Activated CD8-positive, alpha-beta T cell treated with anti-CD3 and anti-CD28 coated beads for 36 hours (primary cell): ENCODE results near the gene CERS6. TPM values are rescaled to one million over a fixed set of nuclear protein-coding genes. Genes with fewer than 3 reads are reported as not detected.
A peak's percentile ranks its signal among the peaks of the same experiment; 100 is the strongest.

Experiments used
- ATAC-seq: fragments of 200-7000 bp; cut with Tn5 transposase; one replicate; pipeline ENCODE4 v1.10.0; 2021; ENCODE audit warnings: mild to moderate bottlenecking, moderate library complexity
- CTCF ChIA-PET: fragments of 350-600 bp; sonication (Branson Sonifier 250); formaldehyde crosslinking; loops from one replicate; lab custom pipeline; 2021; ENCODE audit warnings: antibody characterized with exemption; lab: Charles Lee
- POLR2A ChIA-PET: fragments of 350-600 bp; sonication (Branson Sonifier 250); formaldehyde crosslinking; loops from one replicate; lab custom pipeline; 2021; ENCODE audit warnings: antibody characterized with exemption; lab: Charles Lee
- DNase-seq: peaks from one replicate; pipeline ENCODE4 v3.0.0-alpha.2; 2020
- H3K27ac Mint-ChIP-seq: one replicate; pipeline ENCODE4 v1.8.0; 2021; ENCODE audit warnings: mild to moderate bottlenecking, mixed read lengths
- H3K27me3 Mint-ChIP-seq: one replicate; pipeline ENCODE4 v1.8.0; 2021; ENCODE audit warnings: mixed read lengths
- H3K36me3 Mint-ChIP-seq: one replicate; pipeline ENCODE4 v1.8.0; 2021; ENCODE audit warnings: low read depth, mixed read lengths
- H3K4me1 Mint-ChIP-seq: one replicate; pipeline ENCODE4 v1.8.0; 2021; ENCODE audit warnings: low read depth, mixed read lengths
- H3K4me3 Mint-ChIP-seq: one replicate; pipeline ENCODE4 v1.8.0; 2021; ENCODE audit warnings: mild to moderate bottlenecking, moderate library complexity, mixed read lengths
- H3K9me3 Mint-ChIP-seq: one replicate; pipeline ENCODE4 v1.8.0; 2021; ENCODE audit warnings: mixed read lengths
- CTCF ChIP-seq: fragments of 200-600 bp; IDR thresholded peaks from one replicate; pipeline ENCODE4 v1.8.0; 2022; ENCODE audit warnings: antibody characterized with exemption, mild to moderate bottlenecking
- intact Hi-C: fragments of 100-400 bp; cut with micrococcal nuclease; formaldehyde crosslinking; loops from one replicate; pipeline ENCODE4 v1.10.0; 2022
- total RNA-seq, 2 experiments: library from RNA; stranded (reverse); gene quantifications; one replicate each; pipeline ENCODE4 v1.2.3, GENCODE V29; 2021

The CERS6 gene
- total RNA-seq, 2 experiments from 2014 or later: 15.4 to 16.1 TPM

- peak; percentile 46 for DNase-seq
- ATAC-seq: peak; percentile 61
- H3K9me3 Mint-ChIP-seq: no peaks in the 10 kb centered on the region
- no peaks in the 10 kb centered on the region for H3K27me3 Mint-ChIP-seq
- no peak overlapping the region for H3K4me3 Mint-ChIP-seq
- ChIA-PET POLR2A (interaction anchor here (1.8 kb wide), 1 partner anchor 10 kb away, joined by 5 read pairs; the partner anchor contains the start of gene CERS6), CTCF (interaction anchor here (0.9 kb wide), 1 partner anchor 24 kb away, joined by 3 read pairs; no protein-coding TSS in a partner anchor)
- intact Hi-C loops: no loop called here
- peak overlapping the region; percentile 40 for H3K27ac Mint-ChIP-seq
- TF ChIP-seq CTCF: no peak
- peaks cover 76% of the 10 kb centered on the region for H3K4me1 Mint-ChIP-seq
- peaks cover 16% of the 10 kb centered on the region for H3K36me3 Mint-ChIP-seq
Observed at GRCh38 chr2:168465594-168465993, 9.5 kb downstream of the CERS6 start.

- Mint-ChIP-seq H3K4me1 (peaks cover 73% of the 10 kb centered on the region), H3K4me3 (peak overlapping the region; percentile 9), H3K36me3 (peaks cover 16% of the 10 kb centered on the region), H3K27me3 (no peaks in the 10 kb centered on the region), H3K9me3 (no peaks in the 10 kb centered on the region), H3K27ac (peak overlapping the region; percentile 5)
- POLR2A ChIA-PET: interaction anchor here (1.8 kb wide), 1 partner anchor 10 kb away, joined by 5 read pairs; the partner anchor contains the start of gene CERS6
- no peak for ATAC-seq
- intact Hi-C loops: no loop called here
- no peak for DNase-seq
- no peak for TF ChIP-seq CTCF
- CTCF ChIA-PET: interaction anchor here (0.9 kb wide), 1 partner anchor 23 kb away, joined by 3 read pairs; no protein-coding TSS in a partner anchor
Observed at GRCh38 chr2:168466190-168466737, 10.2 kb downstream of the CERS6 start.

- Mint-ChIP-seq H3K27ac (peak overlapping the region; percentile 5), H3K9me3 (no peaks in the 10 kb centered on the region), H3K27me3 (no peaks in the 10 kb centered on the region), H3K4me1 (peaks cover 66% of the 10 kb centered on the region), H3K36me3 (peaks cover 12% of the 10 kb centered on the region), H3K4me3 (peak overlapping the region; percentile 9)
- ChIA-PET CTCF (no interaction called here), POLR2A (interaction anchor here (1.8 kb wide), 1 partner anchor 11 kb away, joined by 5 read pairs; the partner anchor contains the start of gene CERS6)
- DNase-seq (no peak), ATAC-seq (peak; percentile 32)
- TF ChIP-seq CTCF: no peak
- intact Hi-C loops: no loop called here
Observed at GRCh38 chr2:168466834-168467565, 10.9 kb downstream of the CERS6 start.

DNA sequence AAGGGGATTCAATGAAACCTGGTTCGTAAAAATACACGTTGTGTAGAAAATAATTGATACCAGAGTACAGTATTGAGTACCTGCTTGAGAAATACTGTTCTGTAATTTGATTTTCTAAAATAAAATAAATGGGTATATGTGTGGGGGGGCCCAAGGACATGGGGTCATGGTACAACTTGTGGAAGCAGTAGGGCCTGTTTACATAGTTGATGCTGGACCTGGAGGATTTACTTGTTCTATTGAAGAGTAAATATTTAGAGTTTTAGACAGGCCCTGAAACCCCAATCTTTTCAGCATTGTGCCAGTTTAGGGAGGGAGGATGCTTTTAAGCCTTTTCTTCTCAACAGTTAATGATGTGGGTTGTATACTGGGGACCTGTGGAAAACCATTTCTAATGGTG, 11.7 kb downstream of the CERS6 start:
- ChIA-PET CTCF (interaction anchor here (1.3 kb wide), 1 partner anchor 23 kb away, joined by 4 read pairs; no protein-coding TSS in a partner anchor), POLR2A (interaction anchor here (1.6 kb wide), 1 partner anchor 10 kb away, joined by 4 read pairs; no protein-coding TSS in a partner anchor)
- H3K27ac Mint-ChIP-seq: no peak overlapping the region
- peaks cover 7% of the 10 kb centered on the region for H3K36me3 Mint-ChIP-seq
- H3K27me3 Mint-ChIP-seq: no peaks in the 10 kb centered on the region
- intact Hi-C loops: no loop called here
- no peaks in the 10 kb centered on the region for H3K9me3 Mint-ChIP-seq
- H3K4me3 Mint-ChIP-seq: no peak overlapping the region
- ATAC-seq (no peak), DNase-seq (no peak)
- H3K4me1 Mint-ChIP-seq: peaks cover 65% of the 10 kb centered on the region
- TF ChIP-seq CTCF: no peak
